HepG2 (cell line): ENCODE measurements around the gene ATF6. TPM values are rescaled to one million over a fixed set of nuclear protein-coding genes. Genes with fewer than 3 reads are reported as not detected.

Experiments used
- ATAC-seq: fragments of 200-7000 bp; cut with Tn5 transposase; 3 replicates; pipeline ENCODE4 v1.9.1; 2020; ENCODE audit warnings: mild to moderate bottlenecking, moderate library complexity
- BruUV-seq: library from RNA; stranded (reverse); fragments of 400-500 nt; replicated peaks from 2 replicates; lab custom pipeline; 2021; lab: Mats Ljungman, UMichigan
- CTCF ChIA-PET: fragments of 300-600 bp; formaldehyde crosslinking; extraction: SDS; loops from one replicate; lab custom pipeline; 2021; ENCODE audit warnings: low total read pairs, inconsistent platforms, low intra/inter-chr PET ratio; lab: Yijun Ruan, JAX
- POLR2A ChIA-PET: fragments of 350-600 bp; sonication (Branson Sonifier 250); formaldehyde crosslinking; loops from one replicate; lab custom pipeline; 2020; ENCODE audit warnings: antibody characterized with exemption, inconsistent platforms; lab: Yijun Ruan, JAX
- DNase-seq: peaks from one replicate; pipeline ENCODE4 v3.0.0-alpha.2; 2015; ENCODE audit warnings: low spot score
- FAIRE-seq: peaks from 3 replicates; lab custom pipeline; 2011; peaks lifted over from hg19 to GRCh38; lab: Jason Lieb, UNC
- H2AFZ ChIP-seq: one replicate; pipeline ENCODE4 v1.6.1; 2011; ENCODE audit warnings: low read length, inconsistent platforms
- H3K27ac ChIP-seq: fragments of 300-600 bp; 3 replicates; pipeline ENCODE4 v1.8.0; 2011; ENCODE audit warnings: mixed run types, mild to moderate bottlenecking, mixed read lengths, low read length, inconsistent platforms; ENCODE audit not compliant: insufficient read depth; ENCODE audit errors: extremely low read length
- H3K27me3 ChIP-seq, 2 experiments: fragments of 200-600 bp in 1 of 2; 2 replicates in 1 of 2; 3 replicates in 1 of 2; pipeline versions ENCODE4 v1.6.0 to v1.8.0; 2011; ENCODE audit warnings: low read length in 2 of 2, mild to moderate bottlenecking in 2 of 2, moderate library complexity in 2 of 2, inconsistent platforms in 1 of 2; ENCODE audit not compliant: insufficient read depth in 2 of 2, control insufficient read depth in 1 of 2
- H3K36me3 ChIP-seq, 2 experiments: fragments of 200-600 bp in 1 of 2; replicated peaks in 1 of 2; 2 replicates in 1 of 2; 3 replicates in 1 of 2; pipeline versions ENCODE4 v1.5.1 to v1.8.0; 2011; ENCODE audit warnings: low read length in 2 of 2, inconsistent platforms in 1 of 2; ENCODE audit not compliant: insufficient read depth in 2 of 2, control insufficient read depth in 1 of 2
- H3K4me1 ChIP-seq: 2 replicates; pipeline ENCODE4 v1.5.1; 2012; ENCODE audit warnings: low read length, inconsistent platforms; ENCODE audit not compliant: insufficient read depth
- H3K4me2 ChIP-seq: 2 replicates; pipeline ENCODE4 v1.6.0; 2011; ENCODE audit warnings: low read depth, low read length, inconsistent platforms
- H3K4me3 ChIP-seq, 3 experiments: fragments of 200-600 bp in 1 of 3; sonication (generic), shearing (Covaris generic) in 1 of 3; replicated peaks in 1 of 3; 2 replicates each; pipeline ENCODE4 v1.5.1; 2011 to 2016; ENCODE audit warnings: low read length in 3 of 3, inconsistent platforms in 2 of 3, low read depth in 2 of 3, mild to moderate bottlenecking in 2 of 3, control low read depth in 1 of 3, mixed read lengths in 1 of 3; ENCODE audit not compliant: insufficient read depth in 1 of 3
- H3K79me2 ChIP-seq: one replicate; pipeline ENCODE4 v1.6.1; 2011; ENCODE audit warnings: low read length, inconsistent platforms; ENCODE audit not compliant: insufficient read depth
- H3K9ac ChIP-seq: 2 replicates; pipeline ENCODE4 v1.6.0; 2011; ENCODE audit warnings: mild to moderate bottlenecking, low read depth, low read length, inconsistent platforms; ENCODE audit not compliant: insufficient read depth
- H3K9me3 ChIP-seq: 2 replicates; pipeline ENCODE4 v1.5.1; 2012; ENCODE audit warnings: mild to moderate bottlenecking, low read length
- H4K20me1 ChIP-seq: 2 replicates; pipeline ENCODE4 v1.6.0; 2011; ENCODE audit warnings: inconsistent platforms, mild to moderate bottlenecking, low read length, moderate library complexity; ENCODE audit not compliant: insufficient read depth
- BHLHE40 ChIP-seq: IDR thresholded peaks from 2 replicates; pipeline ENCODE4 v1.6.1; 2011; ENCODE audit warnings: low read length, improper control_type of control experiment
- MXD4 ChIP-seq: IDR thresholded peaks from 2 replicates; pipeline ENCODE4 v1.6.1; 2016; ENCODE audit warnings: mild to moderate bottlenecking, missing biosample characterization, missing genetic modification reagents
- RBM39 ChIP-seq: fragments of 200-400 bp; formaldehyde crosslinking; IDR thresholded peaks from one replicate; pipeline ENCODE4 v1.6.1; 2018; ENCODE audit warnings: antibody characterized with exemption, mild to moderate bottlenecking, low read depth, low read length; ENCODE audit not compliant: poor library complexity, severe bottlenecking
- ZFP90 ChIP-seq: sonication (generic); formaldehyde crosslinking; IDR thresholded peaks from 2 replicates; pipeline ENCODE4 v1.8.0; 2022; ENCODE audit warnings: missing genetic modification reagents, mild to moderate bottlenecking, inconsistent platforms, borderline replicate concordance
- ZFX ChIP-seq: sonication (generic); formaldehyde crosslinking; IDR thresholded peaks from 2 replicates; pipeline ENCODE4 v1.4.0; 2020; ENCODE audit warnings: mild to moderate bottlenecking, low read depth, missing genetic modification reagents, moderate library complexity
- ZNF317 ChIP-seq: sonication (generic); formaldehyde crosslinking; IDR thresholded peaks from 2 replicates; pipeline ENCODE4 v1.5.0; 2020; ENCODE audit warnings: mild to moderate bottlenecking, missing genetic modification reagents
- WGBS: methylation state at CpG from one replicate; pipeline ENCODE4 v1.1.6; 2017; ENCODE audit warnings: low lambda C conversion rate; 5-methylcytosine and 5-hydroxymethylcytosine counted together
- in situ Hi-C: cut with HindIII; loops from 2 replicates; pipeline ENCODE4 v1.10.0; 2017; ENCODE audit warnings: low pct_unique_long_range_greater_than_20kb; ENCODE audit not compliant: extremely low pct_ligation_motif_present
- intact Hi-C: fragments of 100-400 bp; cut with micrococcal nuclease; formaldehyde crosslinking; loops from one replicate; pipeline ENCODE4 v1.10.0; 2022; ENCODE audit not compliant: unreplicated experiment
- polyA plus RNA-seq, 8 experiments: library from polyadenylated mRNA; depleted of rRNA in 3 of 8; stranded (reverse) in 7 of 8; unstranded in 1 of 8; fragments of >200 nt; fragmentation: Illumina TruSeq in 4 of 8; extraction: Trizol in 4 of 8; gene quantifications; 2 replicates each; pipeline versions ENCODE4 v1.2.1 to v1.2.3, GENCODE V29; 2011 to 2016; ENCODE audit warnings: low read depth in 4 of 8, missing spikeins in 1 of 8, mixed read lengths in 1 of 8; ENCODE audit not compliant: insufficient read depth in 1 of 8
- total RNA-seq, 5 experiments: library from RNA; depleted of rRNA; stranded (reverse); fragments of >200 nt; fragmentation: Illumina TruSeq; extraction: Trizol; gene quantifications; 2 replicates each; pipeline ENCODE4 v1.2.3, GENCODE V29; 2016; ENCODE audit warnings: low read depth in 1 of 5

The ATF6 gene
- total and polyA plus RNA-seq, 2 of the 13 experiments (the other 11 are each of a cell fraction or from before 2014, with no cell fraction given) = 13.2 to 14.5 TPM

DNA sequence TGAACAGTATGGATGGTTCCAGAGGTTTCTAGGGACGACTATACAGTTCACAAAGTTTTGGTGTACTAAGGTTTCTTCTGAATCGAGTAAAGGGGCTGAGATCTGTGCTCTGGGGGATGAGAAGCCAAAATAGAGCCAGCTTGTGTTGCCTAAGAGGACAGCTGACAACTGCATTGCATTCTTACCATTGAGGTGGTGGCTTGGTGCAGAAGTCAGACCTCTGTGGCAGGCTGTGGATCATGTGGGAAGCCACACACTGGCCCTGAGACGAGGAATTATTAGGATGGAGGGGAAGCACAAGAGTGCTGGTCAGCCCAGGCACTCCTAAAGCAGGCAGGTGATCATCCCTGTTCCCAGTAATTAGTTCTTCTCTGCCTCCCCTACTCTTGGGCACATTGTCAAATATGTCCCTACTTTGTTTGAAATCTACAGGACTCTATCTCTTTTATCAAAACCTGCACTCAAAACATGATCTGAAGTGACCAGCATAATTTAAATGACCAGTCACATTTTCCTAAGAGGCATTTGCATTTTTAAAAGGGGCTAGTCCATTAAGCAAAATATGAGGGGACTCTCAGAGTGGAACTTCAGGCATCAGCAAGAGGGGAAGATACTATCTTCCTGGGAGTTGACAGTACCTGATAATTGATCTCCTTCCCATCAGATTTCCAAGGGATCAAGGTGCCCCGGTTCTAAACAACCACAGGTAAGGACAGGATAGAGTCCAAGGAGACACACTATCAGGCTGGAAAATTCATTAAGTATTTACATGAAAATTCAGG is 45.0 kb upstream of the ATF6 start, which contains the start of gene FCRLB:
Gene FCRLB (plus strand): TSS at position 589 of the 782 bp plus-strand sequence. CDS start 1,129 bp downstream, outside the sequence.
- Histone ChIP-seq H3K9me3 (no peaks in the 10 kb centered on the region), H3K9ac (no peak within 1 kb of the TSS), H3K36me3 (no peaks in the 10 kb centered on the region), H3K27me3 (peaks cover 3 to 26% of the 10 kb centered on the region in 2 experiments; a peak in 4 of 5 replicates), H3K27ac (no peak within 1 kb of the TSS), H3K4me3 (no peak within 1 kb of the TSS), H2AFZ (no peak within 1 kb of the TSS), H4K20me1 (no peaks in the 10 kb centered on the region), H3K79me2 (no peaks in the 10 kb centered on the region), H3K4me1 (peaks cover 7% of the 10 kb centered on the region), H3K4me2 (no peak within 1 kb of the TSS)
- CTCF ChIA-PET = no interaction called here
- FAIRE-seq = no peak
- no peak for ATAC-seq
- 0% methylated on average over 3 of the region's 4 CpGs for WGBS
- BruUV-seq = no TSS peak
- in situ Hi-C loops (no loop called here), intact Hi-C loops (no loop called here)
- TF ChIP-seq ZFX (no peak), BHLHE40 (no peak), MXD4 (no peak), RBM39 (no peak), ZFP90 (no peak)
- no peak for DNase-seq
- POLR2A ChIA-PET = no interaction called here

DNA sequence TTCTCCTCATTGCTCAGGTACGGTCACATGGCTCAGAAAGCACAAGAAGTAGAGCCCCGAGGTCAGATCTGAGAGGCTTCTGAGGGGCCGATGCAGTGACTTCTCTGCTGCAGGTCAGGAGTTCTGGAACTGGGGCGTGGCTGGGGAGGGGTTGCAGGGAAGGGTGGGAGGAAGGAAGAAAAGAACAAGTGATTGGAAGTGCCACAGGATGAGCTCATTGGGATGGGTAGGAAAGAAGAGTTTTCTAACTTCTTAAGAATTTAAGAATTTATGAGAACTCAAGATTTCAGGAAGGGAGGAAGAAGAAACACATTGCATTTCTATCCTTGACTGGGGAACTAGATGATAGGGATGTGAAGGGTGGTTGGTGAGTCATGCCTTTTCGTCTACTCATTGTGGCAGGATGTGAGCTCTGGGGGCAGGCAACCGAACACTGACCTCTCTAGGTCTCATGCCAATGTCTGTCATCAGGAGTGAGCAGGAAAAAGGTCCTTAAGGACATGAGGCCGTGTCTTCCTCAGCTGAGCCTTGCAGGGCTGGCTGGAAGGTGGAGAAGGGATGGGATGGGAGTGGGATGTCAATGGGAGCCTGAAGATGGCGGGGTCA is 44.3 kb upstream of the ATF6 start:
- no peaks in the 10 kb centered on the region for H3K9me3 ChIP-seq
- peaks cover 3 to 28% of the 10 kb centered on the region in 2 experiments; a peak in 4 of 5 replicates for H3K27me3 ChIP-seq
- intact Hi-C loops = no loop called here
- no peak for FAIRE-seq
- H3K4me1 ChIP-seq = peaks cover 7% of the 10 kb centered on the region
- H3K36me3 ChIP-seq = no peaks in the 10 kb centered on the region
- WGBS = 5% methylated on average over 7 of the region's 8 CpGs
- ChIA-PET POLR2A (no interaction called here), CTCF (no interaction called here)
- H3K4me2 ChIP-seq = no peak overlapping the region
- no peak for TF ChIP-seq ZNF317
- TF ChIP-seq, all 625 proteins: peak for 0
- in situ Hi-C loops = no loop called here
- H4K20me1 ChIP-seq = no peaks in the 10 kb centered on the region
- no peak overlapping the region for H3K4me3 ChIP-seq
- no peak overlapping the region for H3K9ac ChIP-seq
- ATAC-seq (no peak), DNase-seq (no peak)
- H3K27ac ChIP-seq = no peak overlapping the region
- H2AFZ ChIP-seq = no peak overlapping the region
- no peaks in the 10 kb centered on the region for H3K79me2 ChIP-seq
- BruUV-seq = no TSS peak
